GM12878 (cell line): ENCODE measurements around the gene NEXMIF. TPM values are rescaled to one million over a fixed set of nuclear protein-coding genes. Genes with fewer than 3 reads are reported as not detected.
A peak's percentile ranks its signal among the peaks of the same experiment; 100 is the strongest.

Source experiments
- ATAC-seq: fragments of 200-7000 bp; cut with Tn5 transposase; 3 replicates; pipeline ENCODE4 v1.9.1; 2020; ENCODE audit warnings: mild to moderate bottlenecking, moderate library complexity
- BruUV-seq: library from RNA; stranded (reverse); fragments of 400-500 nt; replicated peaks from 2 replicates; lab custom pipeline; 2021; lab: Mats Ljungman, UMichigan
- CTCF ChIA-PET: fragments of 300-600 bp; sonication (Branson Sonifier 250); formaldehyde crosslinking; extraction: SDS; loops from one replicate; lab custom pipeline; 2021; ENCODE audit warnings: inconsistent platforms; lab: Yijun Ruan, JAX
- POLR2A ChIA-PET: fragments of 350-600 bp; formaldehyde crosslinking; extraction: SDS; loops from one replicate; lab custom pipeline; 2021; ENCODE audit warnings: inconsistent platforms; lab: Charles Lee
- RAD21 ChIA-PET: fragments of 300-600 bp; sonication (Branson Sonifier 250); formaldehyde crosslinking; loops from one replicate; lab custom pipeline; 2023; ENCODE audit warnings: antibody characterized with exemption; ENCODE audit not compliant: unreplicated experiment; lab: Charles Lee
- SMC1A ChIA-PET: fragments of 300-600 bp; sonication (Branson Sonifier 250); formaldehyde crosslinking; loops from one replicate; lab custom pipeline; 2023; ENCODE audit not compliant: unreplicated experiment, uncharacterized antibody; lab: Charles Lee
- DNase-seq: peaks from one replicate; pipeline ENCODE4 v3.0.0-alpha.2; 2011; ENCODE audit warnings: low read depth, low spot score
- FAIRE-seq: peaks from 3 replicates; lab custom pipeline; 2011; peaks lifted over from hg19 to GRCh38; lab: Jason Lieb, UNC
- H2AFZ ChIP-seq: 2 replicates; pipeline ENCODE4 v1.6.0; 2011; ENCODE audit warnings: low read depth, low read length, control low read depth; ENCODE audit not compliant: control insufficient read depth
- H3K27ac ChIP-seq: 2 replicates; pipeline ENCODE4 v1.5.1; 2011; ENCODE audit warnings: control low read depth; ENCODE audit not compliant: control insufficient read depth, insufficient read depth
- H3K27me3 ChIP-seq, 2 experiments: replicated peaks in 1 of 2; 2 replicates each; pipeline versions ENCODE4 v1.6.0 to v1.6.1; 2011; ENCODE audit warnings: low read length in 1 of 2; ENCODE audit not compliant: control insufficient read depth in 2 of 2, insufficient read depth in 2 of 2
- H3K36me3 ChIP-seq, 2 experiments: 2 replicates each; pipeline ENCODE4 v1.5.1; 2011; ENCODE audit warnings: low read length in 1 of 2; ENCODE audit not compliant: control insufficient read depth in 2 of 2, insufficient read depth in 2 of 2
- H3K4me1 ChIP-seq: 2 replicates; pipeline ENCODE4 v1.6.1; 2011; ENCODE audit warnings: mild to moderate bottlenecking, low read length, moderate library complexity, mixed read lengths; ENCODE audit not compliant: control insufficient read depth, insufficient read depth
- H3K4me2 ChIP-seq: 2 replicates; pipeline ENCODE4 v1.6.0; 2011; ENCODE audit warnings: control low read depth; ENCODE audit not compliant: control insufficient read depth, insufficient read depth
- H3K4me3 ChIP-seq: fragments of 200-600 bp; sonication (generic); 2 replicates; pipeline ENCODE4 v1.5.1; 2016
- H3K79me2 ChIP-seq: 2 replicates; pipeline ENCODE4 v1.6.0; 2011; ENCODE audit warnings: low read length; ENCODE audit not compliant: control insufficient read depth, insufficient read depth
- H3K9ac ChIP-seq: 2 replicates; pipeline ENCODE4 v1.8.0; 2011; ENCODE audit warnings: low read length, control low read depth, mixed read lengths; ENCODE audit not compliant: control insufficient read depth, insufficient read depth
- H3K9me3 ChIP-seq: replicated peaks from 3 replicates; pipeline ENCODE4 v1.5.1; 2011; ENCODE audit warnings: mild to moderate bottlenecking, low read length; ENCODE audit not compliant: control insufficient read depth, insufficient read depth
- H4K20me1 ChIP-seq: 2 replicates; pipeline ENCODE4 v1.6.0; 2011; ENCODE audit not compliant: control insufficient read depth, insufficient read depth
- BHLHE40 ChIP-seq, 2 experiments: fragments of 450-650 bp in 1 of 2; IDR thresholded peaks; 2 replicates each; pipeline ENCODE4 v1.6.1; 2011 to 2017; ENCODE audit warnings: low read depth in 2 of 2, borderline replicate concordance in 1 of 2, improper control_type of control experiment in 1 of 2, low read length in 1 of 2, mild to moderate bottlenecking in 1 of 2
- CBX5 ChIP-seq: sonication (generic); IDR thresholded peaks from 2 replicates; pipeline ENCODE4 v1.6.1; 2016; ENCODE audit warnings: low read depth, moderate library complexity, mild to moderate bottlenecking, inconsistent platforms
- MYB ChIP-seq: fragments of 150-350 bp; IDR thresholded peaks from 2 replicates; pipeline ENCODE4 v1.6.1; 2014; ENCODE audit warnings: mild to moderate bottlenecking, low read depth, low read length, borderline replicate concordance
- WGBS: methylation state at CpG from one replicate; pipeline ENCODE4 v1.1.6; 2016; ENCODE audit warnings: low lambda C conversion rate; ENCODE audit not compliant: insufficient replicate concordance, insufficient coverage; ENCODE audit errors: missing lambda C conversion rate; 5-methylcytosine and 5-hydroxymethylcytosine counted together
- in situ Hi-C: fragments of 300-500 bp; cut with MboI; formaldehyde crosslinking; loops from 9 replicates; pipeline ENCODE4 v1.14.3; 2018; ENCODE audit warnings: mixed read lengths
- intact Hi-C: fragments of 100-400 bp; cut with micrococcal nuclease; formaldehyde crosslinking; loops from one replicate; pipeline ENCODE4 v1.14.2; 2022; ENCODE audit not compliant: unreplicated experiment
- polyA plus RNA-seq, 11 experiments: library from polyadenylated mRNA; depleted of rRNA in 4 of 11; unstranded in 6 of 11; stranded (reverse) in 5 of 11; fragments of >200 nt; fragmentation: Nextera tagmentation in 4 of 11; fragmentation: Illumina TruSeq in 1 of 11; extraction: Ambion mirVana in 4 of 11; extraction: Trizol in 1 of 11; gene quantifications; 1 replicate in 1 of 11; 2 replicates in 10 of 11; pipeline versions ENCODE4 v1.2.1 to v1.2.3, GENCODE V29; 2011 to 2016; ENCODE audit warnings: inconsistent platforms in 2 of 11, missing spikeins in 2 of 11, low read depth in 1 of 11
- total RNA-seq, 4 experiments: library from RNA; depleted of rRNA in 3 of 4; stranded (reverse); fragments of >200 nt in 3 of 4; fragmentation: Illumina TruSeq in 1 of 4; extraction: Trizol in 1 of 4; gene quantifications; 2 replicates each; pipeline versions ENCODE4 v1.2.1 to v1.2.3, GENCODE V29; 2013 to 2021
- TF ChIP-seq, protein P1 (sequence below): fragments of 450-650 bp; IDR thresholded peaks from 2 replicates; pipeline ENCODE4 v1.6.1; 2017; ENCODE audit warnings: mild to moderate bottlenecking
- TF ChIP-seq, protein P2 (sequence below): IDR thresholded peaks from 2 replicates; pipeline ENCODE4 v1.6.1; 2012; ENCODE audit warnings: low read depth, low read length, improper control_type of control experiment
- TF ChIP-seq, protein P3 (sequence below): fragments of 450-650 bp; IDR thresholded peaks from 2 replicates; pipeline ENCODE4 v1.6.1; 2018; ENCODE audit warnings: mild to moderate bottlenecking, low read depth, moderate library complexity; ENCODE audit not compliant: partially characterized antibody
- TF ChIP-seq, protein P4 (sequence below): IDR thresholded peaks from 2 replicates; pipeline ENCODE4 v1.6.1; 2012; ENCODE audit warnings: low read depth, low read length, improper control_type of control experiment

NEXMIF gene
- total and polyA plus RNA-seq, 10 of the 15 experiments (the other 5 are each of a cell fraction or from before 2014, with no cell fraction given) = 0.75 to 10.4 (median 4.3) TPM

DNA sequence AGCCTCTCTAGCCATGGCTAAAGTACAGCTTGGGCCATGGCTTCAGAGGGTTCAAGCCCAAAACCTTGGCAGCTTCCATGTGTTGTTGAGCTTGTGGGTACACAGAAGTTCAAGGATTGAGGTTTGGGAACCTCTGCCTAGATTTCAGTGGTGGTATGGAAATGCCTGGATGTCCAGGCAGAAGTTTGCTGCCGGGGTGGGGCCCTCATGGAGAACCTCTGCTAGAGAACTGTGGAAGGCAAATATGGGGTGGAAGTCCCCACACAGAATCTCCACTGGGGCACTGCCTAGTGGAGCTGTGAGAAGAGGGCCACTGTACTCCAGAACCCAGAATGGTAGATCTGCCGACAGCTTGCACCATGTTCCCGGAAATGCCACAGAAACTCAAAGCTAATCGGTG is 59.5 kb downstream of the NEXMIF start:
- H3K79me2 ChIP-seq = no peaks in the 10 kb centered on the region
- H3K9ac ChIP-seq = no peak overlapping the region
- no peaks in the 10 kb centered on the region for H3K4me1 ChIP-seq
- H3K4me3 ChIP-seq = no peak overlapping the region
- H4K20me1 ChIP-seq = no peaks in the 10 kb centered on the region
- 80% methylated on average over 4 of the region's 4 CpGs for WGBS
- H3K27ac ChIP-seq = no peak overlapping the region
- RAD21 ChIA-PET = no interaction called here
- ATAC-seq = no peak
- FAIRE-seq = no peak
- H3K4me2 ChIP-seq = no peak overlapping the region
- no peak overlapping the region for H2AFZ ChIP-seq
- POLR2A ChIA-PET = no interaction called here
- SMC1A ChIA-PET = no interaction called here
- in situ Hi-C loops = no loop called here
- H3K9me3 ChIP-seq = peaks cover 4% of the 10 kb centered on the region; the same call in 2 of the 3 replicates
- BruUV-seq = no TSS peak
- CTCF ChIA-PET = no interaction called here
- H3K36me3 ChIP-seq = no peaks in the 10 kb centered on the region
- TF ChIP-seq CBX5 (peak; percentile 94), MYB (no peak)
- TF ChIP-seq, protein P1, sequence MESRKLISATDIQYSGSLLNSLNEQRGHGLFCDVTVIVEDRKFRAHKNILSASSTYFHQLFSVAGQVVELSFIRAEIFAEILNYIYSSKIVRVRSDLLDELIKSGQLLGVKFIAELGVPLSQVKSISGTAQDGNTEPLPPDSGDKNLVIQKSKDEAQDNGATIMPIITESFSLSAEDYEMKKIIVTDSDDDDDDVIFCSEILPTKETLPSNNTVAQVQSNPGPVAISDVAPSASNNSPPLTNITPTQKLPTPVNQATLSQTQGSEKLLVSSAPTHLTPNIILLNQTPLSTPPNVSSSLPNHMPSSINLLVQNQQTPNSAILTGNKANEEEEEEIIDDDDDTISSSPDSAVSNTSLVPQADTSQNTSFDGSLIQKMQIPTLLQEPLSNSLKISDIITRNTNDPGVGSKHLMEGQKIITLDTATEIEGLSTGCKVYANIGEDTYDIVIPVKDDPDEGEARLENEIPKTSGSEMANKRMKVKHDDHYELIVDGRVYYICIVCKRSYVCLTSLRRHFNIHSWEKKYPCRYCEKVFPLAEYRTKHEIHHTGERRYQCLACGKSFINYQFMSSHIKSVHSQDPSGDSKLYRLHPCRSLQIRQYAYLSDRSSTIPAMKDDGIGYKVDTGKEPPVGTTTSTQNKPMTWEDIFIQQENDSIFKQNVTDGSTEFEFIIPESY = no peak
- H3K27me3 ChIP-seq = no peaks in the 10 kb centered on the region
- intact Hi-C loops = no loop called here
- no peak for DNase-seq

DNA sequence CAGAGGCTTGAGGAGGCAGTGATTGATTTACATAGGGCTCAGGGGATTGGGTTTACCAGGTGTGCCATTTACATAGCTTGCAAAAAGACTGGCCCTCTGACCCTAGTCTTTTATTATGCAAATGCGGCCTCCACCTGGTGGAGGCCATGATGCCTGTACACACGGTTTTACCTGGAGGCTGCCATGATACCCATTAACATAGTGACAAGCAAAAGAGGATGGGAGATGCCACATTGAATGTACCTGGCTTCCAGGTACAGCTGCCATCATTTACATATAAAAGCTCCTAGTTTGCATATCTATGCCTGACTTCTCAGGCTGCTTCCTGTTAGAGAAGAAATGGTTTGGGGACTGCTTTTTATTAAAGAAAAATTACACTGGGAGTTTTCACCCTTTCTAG is 72.0 kb downstream of the NEXMIF start:
- BruUV-seq = no TSS peak
- intact Hi-C loops = no loop called here
- TF ChIP-seq BHLHE40 (IDR thresholded peaks at IDR 0.05; ENCODE audit: borderline replicate concordance in 1 of 2, low read depth in 2 of 2, low read length in 1 of 2) (no peak), CBX5 (no peak)
- TF ChIP-seq, protein P2, sequence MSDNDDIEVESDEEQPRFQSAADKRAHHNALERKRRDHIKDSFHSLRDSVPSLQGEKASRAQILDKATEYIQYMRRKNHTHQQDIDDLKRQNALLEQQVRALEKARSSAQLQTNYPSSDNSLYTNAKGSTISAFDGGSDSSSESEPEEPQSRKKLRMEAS = no peak
- TF ChIP-seq, protein P3, sequence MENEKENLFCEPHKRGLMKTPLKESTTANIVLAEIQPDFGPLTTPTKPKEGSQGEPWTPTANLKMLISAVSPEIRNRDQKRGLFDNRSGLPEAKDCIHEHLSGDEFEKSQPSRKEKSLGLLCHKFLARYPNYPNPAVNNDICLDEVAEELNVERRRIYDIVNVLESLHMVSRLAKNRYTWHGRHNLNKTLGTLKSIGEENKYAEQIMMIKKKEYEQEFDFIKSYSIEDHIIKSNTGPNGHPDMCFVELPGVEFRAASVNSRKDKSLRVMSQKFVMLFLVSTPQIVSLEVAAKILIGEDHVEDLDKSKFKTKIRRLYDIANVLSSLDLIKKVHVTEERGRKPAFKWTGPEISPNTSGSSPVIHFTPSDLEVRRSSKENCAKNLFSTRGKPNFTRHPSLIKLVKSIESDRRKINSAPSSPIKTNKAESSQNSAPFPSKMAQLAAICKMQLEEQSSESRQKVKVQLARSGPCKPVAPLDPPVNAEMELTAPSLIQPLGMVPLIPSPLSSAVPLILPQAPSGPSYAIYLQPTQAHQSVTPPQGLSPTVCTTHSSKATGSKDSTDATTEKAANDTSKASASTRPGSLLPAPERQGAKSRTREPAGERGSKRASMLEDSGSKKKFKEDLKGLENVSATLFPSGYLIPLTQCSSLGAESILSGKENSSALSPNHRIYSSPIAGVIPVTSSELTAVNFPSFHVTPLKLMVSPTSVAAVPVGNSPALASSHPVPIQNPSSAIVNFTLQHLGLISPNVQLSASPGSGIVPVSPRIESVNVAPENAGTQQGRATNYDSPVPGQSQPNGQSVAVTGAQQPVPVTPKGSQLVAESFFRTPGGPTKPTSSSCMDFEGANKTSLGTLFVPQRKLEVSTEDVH = no peak
- TF ChIP-seq, protein P4, sequence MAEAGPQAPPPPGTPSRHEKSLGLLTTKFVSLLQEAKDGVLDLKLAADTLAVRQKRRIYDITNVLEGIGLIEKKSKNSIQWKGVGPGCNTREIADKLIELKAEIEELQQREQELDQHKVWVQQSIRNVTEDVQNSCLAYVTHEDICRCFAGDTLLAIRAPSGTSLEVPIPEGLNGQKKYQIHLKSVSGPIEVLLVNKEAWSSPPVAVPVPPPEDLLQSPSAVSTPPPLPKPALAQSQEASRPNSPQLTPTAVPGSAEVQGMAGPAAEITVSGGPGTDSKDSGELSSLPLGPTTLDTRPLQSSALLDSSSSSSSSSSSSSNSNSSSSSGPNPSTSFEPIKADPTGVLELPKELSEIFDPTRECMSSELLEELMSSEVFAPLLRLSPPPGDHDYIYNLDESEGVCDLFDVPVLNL = no peak

More for the DNA sequence above, 72.0 kb downstream of the NEXMIF start:
- H3K9ac ChIP-seq = no peak overlapping the region
- ChIA-PET POLR2A (no interaction called here), CTCF (no interaction called here), RAD21 (no interaction called here), SMC1A (no interaction called here)
- H3K27me3 ChIP-seq = no peaks in the 10 kb centered on the region
- no peaks in the 10 kb centered on the region; a peak in 1 of 4 replicates for H3K36me3 ChIP-seq
- no peaks in the 10 kb centered on the region for H4K20me1 ChIP-seq
- no peak for FAIRE-seq
- no peak for ATAC-seq
- no peak overlapping the region for H3K27ac ChIP-seq
- no peak overlapping the region for H2AFZ ChIP-seq
- no peak overlapping the region for H3K4me2 ChIP-seq
- peaks cover 5% of the 10 kb centered on the region for H3K9me3 ChIP-seq
- WGBS = 56% methylated on average over 2 of the region's 2 CpGs
- in situ Hi-C loops = no loop called here
- no peaks in the 10 kb centered on the region for H3K4me1 ChIP-seq
- DNase-seq = no peak
- no peaks in the 10 kb centered on the region; the same call in 1 of the 2 replicates for H3K79me2 ChIP-seq
- no peak overlapping the region for H3K4me3 ChIP-seq
